GM21576 (cell line): Measurements from ENCODE around the gene C5.
"Not testable (repeated sequence)": the region's sequence is repeated elsewhere in the genome, so short reads cannot be mapped to it uniquely, and the experiment has no call there.

Source experiments
- ATAC-seq: cut with Tn5 transposase; IDR thresholded peaks from one replicate; pipeline ENCODE4 v1.9.1; 2021; ENCODE audit warnings: mild to moderate bottlenecking, moderate library complexity; ENCODE audit not compliant: unreplicated experiment

C5 gene

GRCh38 chr9:120982836-120983235 lies 67.2 kb downstream of the C5 start:
- no peak for ATAC-seq

- ATAC-seq, result no peak
Observed at GRCh38 chr9:120980951-120981350, 69.1 kb downstream of the C5 start.

- ATAC-seq, result no peak
Observed at GRCh38 chr9:120979797-120980196, 70.3 kb downstream of the C5 start.

- no peak for ATAC-seq
Observed at GRCh38 chr9:120978987-120979386, 71.1 kb downstream of the C5 start.

- no peak for ATAC-seq
Observed at GRCh38 chr9:120977321-120977720, 72.8 kb downstream of the C5 start.

- no peak for ATAC-seq
Observed at GRCh38 chr9:120974921-120975320, 75.2 kb downstream of the C5 start.

- ATAC-seq, result no peak
Observed at GRCh38 chr9:120974181-120974580, 75.9 kb downstream of the C5 start.

- ATAC-seq, result no peak
Observed at GRCh38 chr9:120971938-120972337, 78.1 kb downstream of the C5 start.

- ATAC-seq, result not testable (repeated sequence)
Observed at GRCh38 chr9:120971471-120971870, 78.6 kb downstream of the C5 start.

GRCh38 chr9:120970244-120970643 lies 79.8 kb downstream of the C5 start:
- no peak for ATAC-seq

- ATAC-seq, result no peak
Observed at GRCh38 chr9:120966013-120966369, 84.1 kb downstream of the C5 start.

GRCh38 chr9:120965344-120966012 lies 84.6 kb downstream of the C5 start:
- no peak for ATAC-seq

- ATAC-seq, result no peak
Observed at GRCh38 chr9:120961936-120962335, 88.1 kb downstream of the C5 start.

- ATAC-seq, result no peak
Observed at GRCh38 chr9:120960001-120960400, 90.1 kb downstream of the C5 start.

GRCh38 chr9:120956862-120957261 lies 93.2 kb downstream of the C5 start:
- ATAC-seq, result no peak

- ATAC-seq, result no peak
Observed at GRCh38 chr9:120951960-120952618, 98.0 kb downstream of the C5 start.

- ATAC-seq, result no peak
Observed at GRCh38 chr9:120950421-120951388, 99.4 kb downstream of the C5 start.

- no peak for ATAC-seq
Observed at GRCh38 chr9:120949290-120949689, 100.8 kb downstream of the C5 start.

- ATAC-seq, result no peak
Observed at GRCh38 chr9:120948824-120949223, 101.3 kb downstream of the C5 start.

- ATAC-seq, result no peak
Observed at GRCh38 chr9:120947222-120947621, 102.9 kb downstream of the C5 start.

- ATAC-seq, result no peak
Observed at GRCh38 chr9:120946259-120946658, 103.8 kb downstream of the C5 start.

GRCh38 chr9:120944948-120945347 lies 105.1 kb downstream of the C5 start:
- no peak for ATAC-seq
